Glutamatergic neuron (in vitro differentiated cells): Measurements from ENCODE around the gene BORCS6. TPM values are rescaled to one million over a fixed set of nuclear protein-coding genes. Genes with fewer than 3 reads are reported as not detected.

Source experiments
- DNase-seq: peaks from one replicate; pipeline ENCODE4 v3.0.0; 2022
- H3K27ac Mint-ChIP-seq: one replicate; pipeline ENCODE4 v1.8.0; 2020; ENCODE audit warnings: mild to moderate bottlenecking, mixed read lengths, inconsistent platforms; ENCODE audit not compliant: unreplicated experiment
- H3K27me3 Mint-ChIP-seq: one replicate; pipeline ENCODE4 v1.8.0; 2020; ENCODE audit warnings: mild to moderate bottlenecking, moderate library complexity, mixed read lengths, inconsistent platforms; ENCODE audit not compliant: unreplicated experiment
- H3K36me3 Mint-ChIP-seq: one replicate; pipeline ENCODE4 v1.8.0; 2020; ENCODE audit warnings: mild to moderate bottlenecking, mixed read lengths, inconsistent platforms; ENCODE audit not compliant: unreplicated experiment
- H3K4me1 Mint-ChIP-seq: one replicate; pipeline ENCODE4 v1.8.0; 2020; ENCODE audit warnings: mild to moderate bottlenecking, low read depth, mixed read lengths, inconsistent platforms; ENCODE audit not compliant: unreplicated experiment
- H3K4me3 Mint-ChIP-seq: one replicate; pipeline ENCODE4 v1.8.0; 2020; ENCODE audit warnings: mild to moderate bottlenecking, mixed read lengths, inconsistent platforms; ENCODE audit not compliant: unreplicated experiment
- H3K9me3 Mint-ChIP-seq: one replicate; pipeline ENCODE4 v1.8.0; 2020; ENCODE audit warnings: mild to moderate bottlenecking, moderate library complexity, mixed read lengths, inconsistent platforms; ENCODE audit not compliant: unreplicated experiment
- total RNA-seq: library from RNA; stranded (reverse); fragmentation: NEBNext Ultra II Directional; extraction: Animal tissue kit (Norgen Biotek cat#: 25700); gene quantifications from one replicate; pipeline ENCODE4 v1.2.1, GENCODE V29; 2021; ENCODE audit not compliant: unreplicated experiment
- TF ChIP-seq, protein P1 (sequence below): fragments of 200-600 bp; sonication (generic); IDR thresholded peaks from one replicate; pipeline ENCODE4 v1.5.0; 2021; ENCODE audit not compliant: partially characterized antibody, unreplicated experiment

BORCS6 gene
- total RNA-seq, 1 donor from 2014 or later, result 14.2 TPM

DNA sequence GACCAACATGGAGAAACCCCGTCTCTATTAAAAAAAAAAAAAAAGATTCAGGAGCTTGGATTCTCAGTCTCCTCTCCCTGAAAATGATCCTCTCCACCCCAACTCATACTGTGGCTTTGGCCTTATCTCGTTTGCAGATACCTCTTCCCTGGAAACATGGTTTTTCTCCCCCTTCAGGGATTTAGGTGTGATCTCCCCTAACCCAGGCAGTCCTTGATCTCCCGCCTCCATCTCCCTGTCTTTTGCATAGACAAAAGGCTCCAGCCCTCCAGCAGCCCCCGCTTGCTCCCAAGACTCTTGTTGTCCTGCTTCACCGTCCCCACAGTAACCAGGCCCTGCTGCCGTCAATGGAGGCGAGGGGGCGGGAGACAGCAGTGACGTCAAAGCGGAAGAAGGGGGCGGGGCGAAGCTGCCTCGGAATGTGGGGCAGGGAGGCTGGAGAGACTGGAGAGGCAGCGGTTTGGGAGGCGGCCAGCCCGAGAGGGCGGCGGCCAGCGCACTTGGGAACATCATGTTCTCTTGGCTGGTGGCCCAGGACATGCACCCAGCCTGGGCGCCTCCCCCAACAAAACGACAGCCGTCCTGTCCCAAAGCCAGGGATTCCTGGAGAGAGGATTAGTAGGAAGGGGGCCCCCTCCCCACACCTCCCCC, 35.9 kb downstream of the BORCS6 start:
- peaks cover 20% of the 10 kb centered on the region for H3K4me1 Mint-ChIP-seq
- peaks cover 12% of the 10 kb centered on the region for H3K27me3 Mint-ChIP-seq
- peak; percentile 94 for DNase-seq
- peaks cover 17% of the 10 kb centered on the region for H3K9me3 Mint-ChIP-seq
- H3K27ac Mint-ChIP-seq, result peak overlapping the region; percentile 99
- no peak overlapping the region for H3K4me3 Mint-ChIP-seq
- TF ChIP-seq, protein P1, sequence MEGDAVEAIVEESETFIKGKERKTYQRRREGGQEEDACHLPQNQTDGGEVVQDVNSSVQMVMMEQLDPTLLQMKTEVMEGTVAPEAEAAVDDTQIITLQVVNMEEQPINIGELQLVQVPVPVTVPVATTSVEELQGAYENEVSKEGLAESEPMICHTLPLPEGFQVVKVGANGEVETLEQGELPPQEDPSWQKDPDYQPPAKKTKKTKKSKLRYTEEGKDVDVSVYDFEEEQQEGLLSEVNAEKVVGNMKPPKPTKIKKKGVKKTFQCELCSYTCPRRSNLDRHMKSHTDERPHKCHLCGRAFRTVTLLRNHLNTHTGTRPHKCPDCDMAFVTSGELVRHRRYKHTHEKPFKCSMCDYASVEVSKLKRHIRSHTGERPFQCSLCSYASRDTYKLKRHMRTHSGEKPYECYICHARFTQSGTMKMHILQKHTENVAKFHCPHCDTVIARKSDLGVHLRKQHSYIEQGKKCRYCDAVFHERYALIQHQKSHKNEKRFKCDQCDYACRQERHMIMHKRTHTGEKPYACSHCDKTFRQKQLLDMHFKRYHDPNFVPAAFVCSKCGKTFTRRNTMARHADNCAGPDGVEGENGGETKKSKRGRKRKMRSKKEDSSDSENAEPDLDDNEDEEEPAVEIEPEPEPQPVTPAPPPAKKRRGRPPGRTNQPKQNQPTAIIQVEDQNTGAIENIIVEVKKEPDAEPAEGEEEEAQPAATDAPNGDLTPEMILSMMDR, result no peak
- H3K36me3 Mint-ChIP-seq, result no peaks in the 10 kb centered on the region

DNA sequence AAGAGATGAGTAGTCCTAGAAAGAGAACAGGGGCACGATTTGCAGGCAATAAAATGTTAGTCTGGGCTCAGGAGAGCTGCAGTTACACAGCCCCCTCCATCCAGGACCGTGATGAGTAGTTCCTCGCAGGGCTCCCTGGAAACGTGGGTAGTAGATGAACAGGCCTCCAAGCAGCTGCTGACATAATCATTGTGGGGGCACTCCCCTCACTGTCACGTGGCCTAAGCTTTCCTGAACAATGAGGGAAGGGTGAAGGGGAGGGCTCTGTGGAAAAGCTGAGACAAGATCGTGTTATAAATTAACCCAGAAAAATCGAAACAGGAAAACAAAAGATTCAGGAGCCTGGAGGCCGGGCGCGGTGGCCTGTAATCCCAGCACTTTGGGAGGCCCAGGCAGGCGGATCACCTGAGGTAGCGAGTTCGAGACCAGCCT, 36.4 kb downstream of the BORCS6 start:
- Mint-ChIP-seq H3K4me3 (no peak overlapping the region), H3K27me3 (peaks cover 12% of the 10 kb centered on the region), H3K9me3 (peaks cover 17% of the 10 kb centered on the region), H3K27ac (peak overlapping the region; percentile 99), H3K36me3 (no peaks in the 10 kb centered on the region), H3K4me1 (peaks cover 20% of the 10 kb centered on the region)
- TF ChIP-seq, protein P1, result no peak
- peak; percentile 43 for DNase-seq

GRCh38 chr17:8153031-8153451, 36.9 kb downstream of the BORCS6 start:
- H3K4me3 Mint-ChIP-seq, result no peak overlapping the region
- H3K27ac Mint-ChIP-seq, result peak overlapping the region; percentile 99
- H3K36me3 Mint-ChIP-seq, result no peaks in the 10 kb centered on the region

GRCh38 chr17:8152112-8152775, 37.7 kb downstream of the BORCS6 start, which contains the start of gene PER1:
TSS of gene PER1 (minus strand) at chr17:8152404. CDS start at chr17:8150706, 1,698 bp downstream.
- DNase-seq, result peak; percentile 98
- Mint-ChIP-seq H3K27me3 (peaks cover 12% of the 10 kb centered on the region), H3K4me1 (peaks cover 20% of the 10 kb centered on the region), H3K4me3 (no peak within 1 kb of the TSS), H3K36me3 (no peaks in the 10 kb centered on the region), H3K27ac (peak within 1 kb of the TSS; percentile 99), H3K9me3 (peaks cover 17% of the 10 kb centered on the region)
- TF ChIP-seq, protein P1, result no peak

More at GRCh38 chr17:8153031-8153451, 36.9 kb downstream of the BORCS6 start:
- Mint-ChIP-seq H3K27me3 (peaks cover 12% of the 10 kb centered on the region), H3K9me3 (peaks cover 17% of the 10 kb centered on the region), H3K4me1 (peaks cover 20% of the 10 kb centered on the region)
- DNase-seq, result peak; percentile 41
- TF ChIP-seq, protein P1, result no peak

DNA sequence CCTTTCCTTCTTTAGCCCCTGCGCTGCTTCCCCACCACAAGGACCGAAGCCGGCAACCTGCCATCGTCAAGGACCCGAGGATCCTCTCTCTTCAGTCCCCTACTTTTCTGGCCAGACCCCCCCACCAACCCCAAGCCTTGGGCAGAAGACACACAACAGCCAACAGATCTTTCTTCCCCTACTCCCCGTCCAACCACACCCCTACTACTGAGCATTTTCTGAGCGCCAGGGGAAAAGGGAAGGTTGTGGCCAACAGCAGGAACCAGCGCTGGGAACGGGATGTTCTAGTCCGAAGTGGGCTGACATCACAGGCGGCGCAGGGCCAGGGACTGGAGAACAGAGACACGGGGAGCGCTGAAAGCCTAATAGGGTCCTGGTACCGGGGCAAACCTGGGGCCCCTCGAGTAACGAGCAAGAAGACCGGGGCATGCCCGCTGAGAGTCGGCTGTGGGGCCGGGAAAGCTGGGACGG, 38.3 kb downstream of the BORCS6 start:
- Mint-ChIP-seq H3K27ac (peak overlapping the region; percentile 73), H3K27me3 (peaks cover 13% of the 10 kb centered on the region), H3K4me3 (no peak overlapping the region), H3K9me3 (peaks cover 17% of the 10 kb centered on the region), H3K36me3 (no peaks in the 10 kb centered on the region), H3K4me1 (peaks cover 20% of the 10 kb centered on the region)
- TF ChIP-seq, protein P1, result no peak
- DNase-seq, result peak; percentile 51
